ENCODE data around the gene SYT1. TPM values are rescaled to one million over a fixed set of nuclear protein-coding genes. Genes with fewer than 3 reads are reported as not detected.
A peak's percentile ranks its signal among the peaks of the same experiment; 100 is the strongest.

Gene SYT1
- total and polyA plus RNA-seq, 2 experiments from 2014 or later = 48.7 to 51.7 TPM

DNA sequence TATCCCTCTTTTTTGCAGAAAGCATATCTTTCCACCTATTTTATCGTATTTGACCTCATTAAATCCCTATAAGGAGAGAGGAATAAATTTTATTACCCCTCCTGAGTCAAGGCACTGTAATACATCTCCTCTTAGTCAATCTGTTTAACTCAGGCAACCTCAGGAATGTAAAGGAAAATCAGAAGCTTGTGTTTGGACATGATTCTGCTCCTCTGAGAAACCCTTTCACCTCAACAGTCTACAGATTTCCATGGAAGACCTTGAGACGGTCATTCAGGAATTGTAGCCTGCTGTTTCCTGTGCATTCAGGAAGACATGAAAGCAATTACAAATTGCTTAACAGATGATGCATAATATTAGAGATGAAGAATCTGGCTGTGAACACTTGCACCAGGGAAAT is 465.4 kb downstream of the SYT1 start:
- H3K27me3 ChIP-seq (ENCODE audit: insufficient read depth) = no peaks in the 10 kb centered on the region
- Mint-ChIP-seq H3K27ac (no peak overlapping the region), H3K4me1 (peaks cover 36% of the 10 kb centered on the region), H3K27me3 (ENCODE audit: insufficient read depth, low read depth, poor library complexity) (no peaks in the 10 kb centered on the region), H3K9me3 (no peaks in the 10 kb centered on the region), H3K36me3 (ENCODE audit: low read depth) (no peaks in the 10 kb centered on the region), H3K4me3 (no peak overlapping the region)
- H3K36me3 ChIP-seq (ENCODE audit: insufficient read depth) = no peaks in the 10 kb centered on the region
- H3K4me3 ChIP-seq = no peak overlapping the region
- H3K9me2 ChIP-seq (ENCODE audit: insufficient read depth) = no peaks in the 10 kb centered on the region
- no peak for ATAC-seq
- no peaks in the 10 kb centered on the region for H3F3A ChIP-seq (replicated peaks; ENCODE audit: low read depth)
- DNase-seq (ENCODE audit: low spot score) = no peak
- H3K4me2 ChIP-seq = no peak overlapping the region
- H3K4me1 ChIP-seq (ENCODE audit: insufficient read depth) = peaks cover 39% of the 10 kb centered on the region
- no peak overlapping the region for H2AFZ ChIP-seq
- no peaks in the 10 kb centered on the region for H4K20me1 ChIP-seq (replicated peaks; ENCODE audit: insufficient read depth)
- H3K79me2 ChIP-seq (replicated peaks; ENCODE audit: insufficient read depth) = no peaks in the 10 kb centered on the region
- no peak overlapping the region for H3K27ac ChIP-seq (ENCODE audit: low read depth)
- TF ChIP-seq, protein P1, sequence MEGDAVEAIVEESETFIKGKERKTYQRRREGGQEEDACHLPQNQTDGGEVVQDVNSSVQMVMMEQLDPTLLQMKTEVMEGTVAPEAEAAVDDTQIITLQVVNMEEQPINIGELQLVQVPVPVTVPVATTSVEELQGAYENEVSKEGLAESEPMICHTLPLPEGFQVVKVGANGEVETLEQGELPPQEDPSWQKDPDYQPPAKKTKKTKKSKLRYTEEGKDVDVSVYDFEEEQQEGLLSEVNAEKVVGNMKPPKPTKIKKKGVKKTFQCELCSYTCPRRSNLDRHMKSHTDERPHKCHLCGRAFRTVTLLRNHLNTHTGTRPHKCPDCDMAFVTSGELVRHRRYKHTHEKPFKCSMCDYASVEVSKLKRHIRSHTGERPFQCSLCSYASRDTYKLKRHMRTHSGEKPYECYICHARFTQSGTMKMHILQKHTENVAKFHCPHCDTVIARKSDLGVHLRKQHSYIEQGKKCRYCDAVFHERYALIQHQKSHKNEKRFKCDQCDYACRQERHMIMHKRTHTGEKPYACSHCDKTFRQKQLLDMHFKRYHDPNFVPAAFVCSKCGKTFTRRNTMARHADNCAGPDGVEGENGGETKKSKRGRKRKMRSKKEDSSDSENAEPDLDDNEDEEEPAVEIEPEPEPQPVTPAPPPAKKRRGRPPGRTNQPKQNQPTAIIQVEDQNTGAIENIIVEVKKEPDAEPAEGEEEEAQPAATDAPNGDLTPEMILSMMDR (conservative IDR thresholded peaks at IDR 0.05; ENCODE audit: low read depth in 2 of 2) = no peak
- TF ChIP-seq STAT1 (IDR thresholded peaks at IDR 0.05; ENCODE audit: unreplicated experiment) (no peak), EZH2phosphoT487 (IDR thresholded peaks at IDR 0.05; ENCODE audit: unreplicated experiment) (no peak), POLR2AphosphoS5 (IDR thresholded peaks at IDR 0.05; ENCODE audit: low read depth) (no peak), ZNF114 (CRISPR knock-in tag; IDR thresholded peaks at IDR 0.05) (no peak)

DNA sequence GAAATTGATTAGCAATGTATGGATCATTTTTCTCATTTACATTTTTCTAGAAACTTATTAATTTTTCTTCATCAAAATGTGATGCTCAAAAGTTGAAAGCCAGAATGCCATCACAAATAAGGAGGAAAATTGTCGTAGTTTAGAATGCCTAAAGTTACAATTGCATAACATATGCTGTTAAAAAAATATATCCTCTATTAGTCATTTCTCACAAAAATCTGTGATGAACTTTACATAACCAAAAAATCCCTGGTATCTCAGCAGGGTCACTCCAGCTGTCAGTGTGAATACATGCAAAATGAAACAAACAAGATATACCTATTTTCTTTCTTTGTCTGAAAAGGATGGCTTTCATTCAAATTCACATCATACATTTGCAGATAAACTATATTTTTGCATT is 467.3 kb downstream of the SYT1 start:
- Histone ChIP-seq H3K36me3 (ENCODE audit: insufficient read depth) (no peaks in the 10 kb centered on the region), H4K20me1 (replicated peaks; ENCODE audit: insufficient read depth) (no peaks in the 10 kb centered on the region), H3K4me1 (ENCODE audit: insufficient read depth) (peaks cover 31% of the 10 kb centered on the region), H3K79me2 (replicated peaks; ENCODE audit: insufficient read depth) (no peaks in the 10 kb centered on the region), H3K9me2 (ENCODE audit: insufficient read depth) (no peaks in the 10 kb centered on the region), H3K4me2 (peak overlapping the region; percentile 63), H3K27ac (ENCODE audit: low read depth) (0 out of 2 replicates have a peak overlapping the region, but pooled peaks have one; percentile 2), H3K4me3 (no peak overlapping the region), H3F3A (replicated peaks; ENCODE audit: low read depth) (no peaks in the 10 kb centered on the region), H2AFZ (no peak overlapping the region), H3K27me3 (ENCODE audit: insufficient read depth) (no peaks in the 10 kb centered on the region)
- peaks cover 23% of the 10 kb centered on the region for H3K4me1 Mint-ChIP-seq
- no peaks in the 10 kb centered on the region for H3K36me3 Mint-ChIP-seq (ENCODE audit: low read depth)
- no peaks in the 10 kb centered on the region for H3K9me3 Mint-ChIP-seq
- no peaks in the 10 kb centered on the region for H3K27me3 Mint-ChIP-seq (ENCODE audit: insufficient read depth, low read depth, poor library complexity)
- no peak for ATAC-seq
- no peak overlapping the region for H3K27ac Mint-ChIP-seq
- no peak overlapping the region for H3K4me3 Mint-ChIP-seq
- DNase-seq (ENCODE audit: low spot score) = no peak
- TF ChIP-seq POLR2AphosphoS5 (IDR thresholded peaks at IDR 0.05; ENCODE audit: low read depth) (no peak), ZNF331 (CRISPR knock-in tag; IDR thresholded peaks at IDR 0.05; ENCODE audit: low read depth) (no peak), EZH2 (IDR thresholded peaks at IDR 0.05; ENCODE audit: low read depth, unreplicated experiment) (no peak), CREB1 (CRISPR knock-in tag; IDR thresholded peaks at IDR 0.05; ENCODE audit: low read depth) (no peak), STAT1 (IDR thresholded peaks at IDR 0.05; ENCODE audit: unreplicated experiment) (no peak), EZH2phosphoT487 (IDR thresholded peaks at IDR 0.05; ENCODE audit: unreplicated experiment) (no peak), ZNF114 (CRISPR knock-in tag; IDR thresholded peaks at IDR 0.05) (no peak), JUNB (IDR thresholded peaks at IDR 0.05; ENCODE audit: unreplicated experiment) (no peak)
- TF ChIP-seq, protein P2, sequence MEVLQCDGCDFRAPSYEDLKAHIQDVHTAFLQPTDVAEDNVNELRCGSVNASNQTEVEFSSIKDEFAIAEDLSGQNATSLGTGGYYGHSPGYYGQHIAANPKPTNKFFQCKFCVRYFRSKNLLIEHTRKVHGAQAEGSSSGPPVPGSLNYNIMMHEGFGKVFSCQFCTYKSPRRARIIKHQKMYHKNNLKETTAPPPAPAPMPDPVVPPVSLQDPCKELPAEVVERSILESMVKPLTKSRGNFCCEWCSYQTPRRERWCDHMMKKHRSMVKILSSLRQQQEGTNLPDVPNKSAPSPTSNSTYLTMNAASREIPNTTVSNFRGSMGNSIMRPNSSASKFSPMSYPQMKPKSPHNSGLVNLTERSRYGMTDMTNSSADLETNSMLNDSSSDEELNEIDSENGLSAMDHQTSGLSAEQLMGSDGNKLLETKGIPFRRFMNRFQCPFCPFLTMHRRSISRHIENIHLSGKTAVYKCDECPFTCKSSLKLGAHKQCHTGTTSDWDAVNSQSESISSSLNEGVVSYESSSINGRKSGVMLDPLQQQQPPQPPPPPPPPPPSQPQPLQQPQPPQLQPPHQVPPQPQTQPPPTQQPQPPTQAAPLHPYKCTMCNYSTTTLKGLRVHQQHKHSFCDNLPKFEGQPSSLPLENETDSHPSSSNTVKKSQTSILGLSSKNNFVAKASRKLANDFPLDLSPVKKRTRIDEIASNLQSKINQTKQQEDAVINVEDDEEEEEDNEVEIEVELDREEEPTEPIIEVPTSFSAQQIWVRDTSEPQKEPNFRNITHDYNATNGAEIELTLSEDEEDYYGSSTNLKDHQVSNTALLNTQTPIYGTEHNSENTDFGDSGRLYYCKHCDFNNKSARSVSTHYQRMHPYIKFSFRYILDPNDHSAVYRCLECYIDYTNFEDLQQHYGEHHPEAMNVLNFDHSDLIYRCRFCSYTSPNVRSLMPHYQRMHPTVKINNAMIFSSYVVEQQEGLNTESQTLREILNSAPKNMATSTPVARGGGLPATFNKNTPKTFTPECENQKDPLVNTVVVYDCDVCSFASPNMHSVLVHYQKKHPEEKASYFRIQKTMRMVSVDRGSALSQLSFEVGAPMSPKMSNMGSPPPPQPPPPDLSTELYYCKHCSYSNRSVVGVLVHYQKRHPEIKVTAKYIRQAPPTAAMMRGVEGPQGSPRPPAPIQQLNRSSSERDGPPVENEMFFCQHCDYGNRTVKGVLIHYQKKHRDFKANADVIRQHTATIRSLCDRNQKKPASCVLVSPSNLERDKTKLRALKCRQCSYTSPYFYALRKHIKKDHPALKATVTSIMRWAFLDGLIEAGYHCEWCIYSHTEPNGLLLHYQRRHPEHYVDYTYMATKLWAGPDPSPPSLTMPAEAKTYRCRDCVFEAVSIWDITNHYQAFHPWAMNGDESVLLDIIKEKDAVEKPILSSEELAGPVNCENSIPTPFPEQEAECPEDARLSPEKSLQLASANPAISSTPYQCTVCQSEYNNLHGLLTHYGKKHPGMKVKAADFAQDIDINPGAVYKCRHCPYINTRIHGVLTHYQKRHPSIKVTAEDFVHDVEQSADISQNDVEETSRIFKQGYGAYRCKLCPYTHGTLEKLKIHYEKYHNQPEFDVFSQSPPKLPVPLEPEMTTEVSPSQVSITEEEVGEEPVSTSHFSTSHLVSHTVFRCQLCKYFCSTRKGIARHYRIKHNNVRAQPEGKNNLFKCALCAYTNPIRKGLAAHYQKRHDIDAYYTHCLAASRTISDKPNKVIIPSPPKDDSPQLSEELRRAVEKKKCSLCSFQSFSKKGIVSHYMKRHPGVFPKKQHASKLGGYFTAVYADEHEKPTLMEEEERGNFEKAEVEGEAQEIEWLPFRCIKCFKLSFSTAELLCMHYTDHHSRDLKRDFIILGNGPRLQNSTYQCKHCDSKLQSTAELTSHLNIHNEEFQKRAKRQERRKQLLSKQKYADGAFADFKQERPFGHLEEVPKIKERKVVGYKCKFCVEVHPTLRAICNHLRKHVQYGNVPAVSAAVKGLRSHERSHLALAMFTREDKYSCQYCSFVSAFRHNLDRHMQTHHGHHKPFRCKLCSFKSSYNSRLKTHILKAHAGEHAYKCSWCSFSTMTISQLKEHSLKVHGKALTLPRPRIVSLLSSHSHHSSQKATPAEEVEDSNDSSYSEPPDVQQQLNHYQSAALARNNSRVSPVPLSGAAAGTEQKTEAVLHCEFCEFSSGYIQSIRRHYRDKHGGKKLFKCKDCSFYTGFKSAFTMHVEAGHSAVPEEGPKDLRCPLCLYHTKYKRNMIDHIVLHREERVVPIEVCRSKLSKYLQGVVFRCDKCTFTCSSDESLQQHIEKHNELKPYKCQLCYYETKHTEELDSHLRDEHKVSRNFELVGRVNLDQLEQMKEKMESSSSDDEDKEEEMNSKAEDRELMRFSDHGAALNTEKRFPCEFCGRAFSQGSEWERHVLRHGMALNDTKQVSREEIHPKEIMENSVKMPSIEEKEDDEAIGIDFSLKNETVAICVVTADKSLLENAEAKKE (CRISPR knock-in tag; IDR thresholded peaks at IDR 0.05) = no peak
- TF ChIP-seq, protein P3, sequence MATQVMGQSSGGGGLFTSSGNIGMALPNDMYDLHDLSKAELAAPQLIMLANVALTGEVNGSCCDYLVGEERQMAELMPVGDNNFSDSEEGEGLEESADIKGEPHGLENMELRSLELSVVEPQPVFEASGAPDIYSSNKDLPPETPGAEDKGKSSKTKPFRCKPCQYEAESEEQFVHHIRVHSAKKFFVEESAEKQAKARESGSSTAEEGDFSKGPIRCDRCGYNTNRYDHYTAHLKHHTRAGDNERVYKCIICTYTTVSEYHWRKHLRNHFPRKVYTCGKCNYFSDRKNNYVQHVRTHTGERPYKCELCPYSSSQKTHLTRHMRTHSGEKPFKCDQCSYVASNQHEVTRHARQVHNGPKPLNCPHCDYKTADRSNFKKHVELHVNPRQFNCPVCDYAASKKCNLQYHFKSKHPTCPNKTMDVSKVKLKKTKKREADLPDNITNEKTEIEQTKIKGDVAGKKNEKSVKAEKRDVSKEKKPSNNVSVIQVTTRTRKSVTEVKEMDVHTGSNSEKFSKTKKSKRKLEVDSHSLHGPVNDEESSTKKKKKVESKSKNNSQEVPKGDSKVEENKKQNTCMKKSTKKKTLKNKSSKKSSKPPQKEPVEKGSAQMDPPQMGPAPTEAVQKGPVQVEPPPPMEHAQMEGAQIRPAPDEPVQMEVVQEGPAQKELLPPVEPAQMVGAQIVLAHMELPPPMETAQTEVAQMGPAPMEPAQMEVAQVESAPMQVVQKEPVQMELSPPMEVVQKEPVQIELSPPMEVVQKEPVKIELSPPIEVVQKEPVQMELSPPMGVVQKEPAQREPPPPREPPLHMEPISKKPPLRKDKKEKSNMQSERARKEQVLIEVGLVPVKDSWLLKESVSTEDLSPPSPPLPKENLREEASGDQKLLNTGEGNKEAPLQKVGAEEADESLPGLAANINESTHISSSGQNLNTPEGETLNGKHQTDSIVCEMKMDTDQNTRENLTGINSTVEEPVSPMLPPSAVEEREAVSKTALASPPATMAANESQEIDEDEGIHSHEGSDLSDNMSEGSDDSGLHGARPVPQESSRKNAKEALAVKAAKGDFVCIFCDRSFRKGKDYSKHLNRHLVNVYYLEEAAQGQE (IDR thresholded peaks at IDR 0.05; ENCODE audit: unreplicated experiment) = no peak
